H1 (cell line): ENCODE data around the gene PDE5A. TPM values are rescaled to one million over a fixed set of nuclear protein-coding genes. Genes with fewer than 3 reads are reported as not detected.

ENCODE experiments used
- CBX5 ChIP-seq: fragments of 300-800, 300-1000 bp; sonication (generic); IDR thresholded peaks from 2 replicates; pipeline ENCODE4 v1.7.1; 2016; ENCODE audit warnings: antibody characterized with exemption, low read length, low read depth
- MAX ChIP-seq: IDR thresholded peaks from 2 replicates; pipeline ENCODE4 v1.6.1; 2012; ENCODE audit warnings: inconsistent platforms
- RNF2 ChIP-seq: fragments of 200-900, 300-1000 bp; sonication (generic); IDR thresholded peaks from 2 replicates; pipeline ENCODE4 v1.7.1; 2016; ENCODE audit warnings: borderline replicate concordance, low read depth, mild to moderate bottlenecking, antibody characterized with exemption, low read length; ENCODE audit not compliant: poor library complexity, severe bottlenecking; ENCODE audit errors: missing control alignments
- TAF1 ChIP-seq: IDR thresholded peaks from 2 replicates; pipeline ENCODE4 v1.6.1; 2011; ENCODE audit warnings: mild to moderate bottlenecking, low read depth, low read length
- TEAD4 ChIP-seq: IDR thresholded peaks from 2 replicates; pipeline ENCODE4 v1.6.1; 2012; ENCODE audit warnings: low read depth, low read length, inconsistent platforms, mixed read lengths
- polyA plus RNA-seq, 7 experiments: library from polyadenylated mRNA; depleted of rRNA in 3 of 7; stranded (reverse) in 5 of 7; unstranded in 2 of 7; fragments of >200 nt in 5 of 7; fragments of 200-250 nt in 2 of 7; gene quantifications; 1 replicate in 5 of 7; 2 replicates in 1 of 7; 4 replicates in 1 of 7; pipeline versions ENCODE4 v1.2.1 to v1.2.3, GENCODE V29; 2011 to 2013; ENCODE audit warnings: missing spikeins in 2 of 7, mixed read lengths in 2 of 7
- total RNA-seq: library from RNA; stranded (reverse); fragmentation: NEBNext Ultra II Directional; extraction: Animal tissue kit (Norgen Biotek cat#: 25700); gene quantifications from 2 replicates; pipeline ENCODE4 v1.2.1, GENCODE V29; 2021
- TF ChIP-seq, protein P1 (sequence below): IDR thresholded peaks from 2 replicates; pipeline ENCODE4 v1.6.1; 2012; ENCODE audit warnings: low read length, inconsistent platforms

The PDE5A gene
- total and polyA plus RNA-seq, 2 of the 8 experiments (the other 6 are each of a cell fraction or from before 2014, with no cell fraction given), result 5.6 to 32.4 TPM

GRCh38 chr4:119625761-119626160, 2.8 kb downstream of the PDE5A start (continued):
- TF ChIP-seq, protein P1, sequence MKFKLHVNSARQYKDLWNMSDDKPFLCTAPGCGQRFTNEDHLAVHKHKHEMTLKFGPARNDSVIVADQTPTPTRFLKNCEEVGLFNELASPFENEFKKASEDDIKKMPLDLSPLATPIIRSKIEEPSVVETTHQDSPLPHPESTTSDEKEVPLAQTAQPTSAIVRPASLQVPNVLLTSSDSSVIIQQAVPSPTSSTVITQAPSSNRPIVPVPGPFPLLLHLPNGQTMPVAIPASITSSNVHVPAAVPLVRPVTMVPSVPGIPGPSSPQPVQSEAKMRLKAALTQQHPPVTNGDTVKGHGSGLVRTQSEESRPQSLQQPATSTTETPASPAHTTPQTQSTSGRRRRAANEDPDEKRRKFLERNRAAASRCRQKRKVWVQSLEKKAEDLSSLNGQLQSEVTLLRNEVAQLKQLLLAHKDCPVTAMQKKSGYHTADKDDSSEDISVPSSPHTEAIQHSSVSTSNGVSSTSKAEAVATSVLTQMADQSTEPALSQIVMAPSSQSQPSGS, result no peak
- TF ChIP-seq TEAD4, result no peak
- TF ChIP-seq TAF1, result no peak
- no peak for TF ChIP-seq CBX5
- TF ChIP-seq RNF2, result no peak
- no peak for TF ChIP-seq MAX
